GM10266 (cell line): ENCODE data around the gene BRWD1.

Source experiments
- DNase-seq: peaks from one replicate; pipeline ENCODE4 v3.0.0; 2012; ENCODE audit errors: extremely low spot score
- TF ChIP-seq, protein P1 (sequence below): IDR thresholded peaks from 2 replicates; pipeline ENCODE4 v1.5.1; 2012; ENCODE audit warnings: mild to moderate bottlenecking, low read depth; ENCODE audit not compliant: control insufficient read depth, insufficient read depth; ENCODE audit errors: missing control alignments

The BRWD1 gene

DNA sequence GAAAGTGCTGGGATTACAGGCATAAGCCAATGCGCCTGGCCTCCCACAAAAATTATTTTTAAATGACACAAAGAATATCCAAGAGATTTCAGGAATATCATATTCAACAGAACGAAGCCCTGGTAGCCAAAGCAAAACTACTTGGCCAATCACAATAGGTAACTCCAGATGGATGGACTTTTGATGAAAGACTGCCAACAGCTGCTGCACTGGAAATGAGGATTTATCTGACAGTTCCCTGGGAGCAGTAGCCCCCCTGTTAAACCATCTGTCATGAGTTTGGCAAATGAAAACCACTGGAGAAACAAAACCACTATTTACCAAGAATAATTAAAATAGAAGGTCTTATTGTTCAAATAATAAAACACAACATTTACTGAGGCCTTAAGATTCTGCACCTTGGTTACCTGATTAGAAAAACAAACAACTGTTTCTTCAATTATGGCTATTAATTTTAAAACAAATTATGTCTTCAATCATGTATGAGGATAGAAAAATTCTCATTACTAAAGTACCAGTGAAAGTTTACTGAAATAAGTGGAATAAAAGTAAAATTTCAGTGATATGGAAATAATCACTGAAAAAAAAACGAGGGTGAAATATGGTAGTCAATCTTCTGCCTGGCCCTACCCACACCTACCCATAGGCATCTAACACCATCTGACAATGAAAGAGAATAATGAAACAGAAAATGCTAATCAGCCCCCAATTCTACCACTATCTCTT, 95.9 kb downstream of the BRWD1 start:
- TF ChIP-seq, protein P1, sequence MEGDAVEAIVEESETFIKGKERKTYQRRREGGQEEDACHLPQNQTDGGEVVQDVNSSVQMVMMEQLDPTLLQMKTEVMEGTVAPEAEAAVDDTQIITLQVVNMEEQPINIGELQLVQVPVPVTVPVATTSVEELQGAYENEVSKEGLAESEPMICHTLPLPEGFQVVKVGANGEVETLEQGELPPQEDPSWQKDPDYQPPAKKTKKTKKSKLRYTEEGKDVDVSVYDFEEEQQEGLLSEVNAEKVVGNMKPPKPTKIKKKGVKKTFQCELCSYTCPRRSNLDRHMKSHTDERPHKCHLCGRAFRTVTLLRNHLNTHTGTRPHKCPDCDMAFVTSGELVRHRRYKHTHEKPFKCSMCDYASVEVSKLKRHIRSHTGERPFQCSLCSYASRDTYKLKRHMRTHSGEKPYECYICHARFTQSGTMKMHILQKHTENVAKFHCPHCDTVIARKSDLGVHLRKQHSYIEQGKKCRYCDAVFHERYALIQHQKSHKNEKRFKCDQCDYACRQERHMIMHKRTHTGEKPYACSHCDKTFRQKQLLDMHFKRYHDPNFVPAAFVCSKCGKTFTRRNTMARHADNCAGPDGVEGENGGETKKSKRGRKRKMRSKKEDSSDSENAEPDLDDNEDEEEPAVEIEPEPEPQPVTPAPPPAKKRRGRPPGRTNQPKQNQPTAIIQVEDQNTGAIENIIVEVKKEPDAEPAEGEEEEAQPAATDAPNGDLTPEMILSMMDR: no peak

DNA sequence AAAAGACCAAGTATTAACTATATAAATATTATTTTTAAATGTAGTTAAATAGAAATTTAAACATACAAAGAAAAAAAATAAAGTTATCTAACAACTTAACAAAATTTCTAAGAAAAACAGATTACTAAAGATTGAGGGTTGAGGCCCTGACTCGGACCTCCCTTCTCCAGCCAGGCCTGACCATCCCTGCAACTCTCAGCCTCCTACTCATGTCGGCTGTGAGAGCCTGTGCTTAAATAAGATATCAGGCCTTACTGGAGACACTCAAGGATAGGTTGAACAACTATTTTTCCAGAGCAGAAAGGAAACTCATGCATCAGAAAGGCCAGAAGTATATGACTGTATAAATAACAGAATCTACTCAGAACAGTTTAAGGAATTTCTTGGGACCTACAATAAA, 97.1 kb downstream of the BRWD1 start:
- TF ChIP-seq, protein P1: no peak
- no peak for DNase-seq

More for the DNA sequence above, 95.9 kb downstream of the BRWD1 start:
- DNase-seq: no peak

DNA sequence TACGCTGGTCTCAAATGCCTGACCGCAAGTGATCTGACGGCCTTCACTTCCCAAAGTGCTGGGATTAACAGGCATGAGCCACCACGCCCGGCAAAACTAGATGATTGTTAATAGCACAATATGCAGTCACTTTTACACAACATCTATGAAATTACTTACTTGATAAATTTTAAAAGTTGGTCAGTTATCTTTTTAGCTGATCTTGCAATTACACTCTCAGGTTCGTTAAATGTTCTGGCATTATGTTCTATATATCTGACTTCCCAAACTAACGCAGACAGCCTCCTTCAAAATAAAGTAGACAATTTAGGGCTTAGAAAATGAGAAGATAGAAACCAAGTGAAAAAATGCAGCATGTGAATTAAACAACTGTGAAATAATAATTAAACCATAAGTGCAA, 98.4 kb downstream of the BRWD1 start:
- TF ChIP-seq, protein P1: no peak
- no peak for DNase-seq

DNA sequence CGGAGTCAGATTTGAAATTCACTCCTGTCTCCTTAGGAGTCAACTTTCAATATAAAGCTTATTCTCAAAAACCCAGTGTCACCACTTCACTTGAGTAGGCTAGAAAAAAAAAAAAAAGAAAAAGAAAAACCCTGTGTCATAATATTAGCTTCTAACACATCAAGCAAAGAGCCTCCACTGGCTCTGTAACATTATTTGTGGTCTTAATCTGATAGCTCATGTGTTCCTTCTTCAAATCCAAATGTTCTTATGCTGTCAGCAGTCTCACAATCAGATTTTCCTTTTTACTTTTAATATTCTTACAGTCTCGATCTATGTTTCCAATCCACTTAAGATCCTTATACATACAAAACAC, 104.1 kb downstream of the BRWD1 start:
- TF ChIP-seq, protein P1: no peak
- DNase-seq: no peak

DNA sequence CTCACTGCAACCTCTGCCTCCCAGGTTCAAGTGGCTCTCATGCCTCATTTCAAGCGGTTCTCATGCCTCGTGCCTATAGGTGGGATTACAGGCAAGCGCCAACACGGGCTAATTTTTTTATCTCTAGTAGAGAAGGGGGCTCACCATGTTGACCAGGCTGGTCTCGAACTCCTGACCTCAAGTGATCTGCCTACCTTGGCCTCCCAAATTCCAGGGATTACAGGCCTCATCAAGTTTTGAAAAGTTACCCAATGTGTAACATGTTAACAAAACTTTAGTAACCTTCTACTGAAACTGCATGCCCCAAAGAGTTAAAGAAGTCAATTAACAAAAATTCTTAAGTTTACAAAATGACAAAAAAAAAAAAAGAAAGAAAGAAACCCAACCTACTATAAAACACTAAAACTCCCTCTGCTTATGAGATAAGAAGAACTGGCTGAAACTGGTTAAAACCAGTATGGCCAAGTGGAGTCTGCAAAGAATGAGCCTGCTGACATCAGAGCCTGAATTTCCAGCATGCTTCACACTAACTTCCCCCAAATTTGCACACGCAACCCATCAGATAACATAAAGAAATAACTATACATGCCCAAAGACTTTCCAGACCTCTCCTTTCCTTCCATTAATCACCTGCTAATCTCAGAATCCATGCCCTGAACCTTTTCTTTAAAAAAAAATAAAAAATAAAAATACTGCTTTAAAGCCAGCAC, 104.7 kb downstream of the BRWD1 start:
- TF ChIP-seq, protein P1: no peak
- no peak for DNase-seq

DNA sequence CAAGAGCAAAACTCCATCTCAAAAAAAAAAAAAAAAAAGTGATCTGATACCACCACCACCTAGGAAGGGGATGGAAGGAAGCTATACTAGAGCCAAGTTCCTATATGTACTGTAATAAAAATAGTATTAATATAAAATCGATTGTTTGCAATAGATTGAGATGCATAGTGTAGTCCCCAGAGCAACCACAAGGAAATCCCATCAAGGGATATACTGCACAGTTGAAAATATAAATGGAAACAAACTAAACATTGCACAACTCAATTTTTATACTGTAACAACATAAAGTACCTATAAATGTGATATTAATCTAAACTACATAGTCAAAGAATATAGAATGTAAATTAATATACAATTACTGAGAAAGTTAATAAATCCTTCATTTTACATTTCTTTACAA, 109.3 kb downstream of the BRWD1 start:
- TF ChIP-seq, protein P1: no peak
- DNase-seq: no peak

DNA sequence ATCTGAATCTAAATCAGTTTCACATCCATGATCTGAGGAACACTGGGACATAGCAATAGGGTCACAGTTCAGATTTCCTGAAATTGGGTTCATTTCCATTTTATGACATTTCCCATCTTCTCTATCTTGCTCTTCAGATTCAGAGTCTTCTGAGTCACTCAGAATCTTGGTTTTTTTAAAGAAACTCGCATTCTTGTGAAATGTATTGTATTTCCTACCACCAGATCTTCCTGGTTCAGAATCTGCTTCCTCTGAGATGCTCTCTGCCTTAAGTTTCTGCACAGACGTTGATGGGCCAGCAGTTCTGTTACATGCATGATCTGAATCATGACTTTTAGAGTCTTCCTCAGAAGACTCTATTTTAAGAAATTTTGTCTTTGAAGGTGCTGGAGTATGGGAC, 114.6 kb downstream of the BRWD1 start:
- no peak for DNase-seq
- TF ChIP-seq, protein P1: no peak
